Aorta (tissue), 5 donors: Measurements from ENCODE around the gene DCLRE1A. TPM values are rescaled to one million over a fixed set of nuclear protein-coding genes. Genes with fewer than 3 reads are reported as not detected.

Experiments used
- ATAC-seq: fragments of 200-7000 bp; cut with Tn5 transposase; one replicate; pipeline ENCODE4 v1.9.1; 2022; ENCODE audit warnings: moderate library complexity; ENCODE audit not compliant: low FRiP score
- DNase-seq, 2 donors: peaks; one replicate each; pipeline ENCODE4 v3.0.0-alpha.2; 2020
- H3K27ac ChIP-seq, 2 donors: one replicate each; pipeline ENCODE4 v1.5.1; 2013; ENCODE audit warnings: low read length in 2 of 2, mild to moderate bottlenecking in 2 of 2, moderate library complexity in 2 of 2, control low read depth in 1 of 2, inconsistent platforms in 1 of 2, low read depth in 1 of 2
- H3K27me3 ChIP-seq, 2 donors: one replicate each; pipeline ENCODE4 v1.6.1; 2013; ENCODE audit warnings: control low read depth in 1 of 2, low read length in 1 of 2, mild to moderate bottlenecking in 1 of 2, moderate library complexity in 1 of 2; ENCODE audit not compliant: insufficient read depth in 2 of 2, control insufficient read depth in 1 of 2
- H3K36me3 ChIP-seq, 2 donors: one replicate each; pipeline ENCODE4 v1.6.1; 2013; ENCODE audit warnings: control low read depth in 1 of 2, low read length in 1 of 2, mild to moderate bottlenecking in 1 of 2; ENCODE audit not compliant: insufficient read depth in 2 of 2, control insufficient read depth in 1 of 2
- H3K4me1 ChIP-seq, 2 donors: one replicate each; pipeline ENCODE4 v1.6.1; 2013; ENCODE audit warnings: low read length in 2 of 2, control low read depth in 1 of 2, mild to moderate bottlenecking in 1 of 2, moderate library complexity in 1 of 2; ENCODE audit not compliant: insufficient read depth in 2 of 2, control insufficient read depth in 1 of 2
- H3K4me3 ChIP-seq, 2 donors: one replicate each; pipeline ENCODE4 v1.5.1; 2013; ENCODE audit warnings: low read length in 2 of 2, control low read depth in 1 of 2, mild to moderate bottlenecking in 1 of 2
- H3K9me3 ChIP-seq: one replicate; pipeline ENCODE4 v1.6.1; 2013; ENCODE audit warnings: mild to moderate bottlenecking, low read length; ENCODE audit not compliant: control insufficient read depth
- WGBS, 2 donors: extraction: QIAGEN DNeasy Blood & Tissue Kit; methylation state at CpG; one replicate each; pipeline ENCODE4 v1.1.7; 2013; 5-methylcytosine and 5-hydroxymethylcytosine counted together
- intact Hi-C, 2 donors: fragments of 100-400 bp; cut with DNase I; formaldehyde crosslinking; loops; one replicate each; pipeline versions ENCODE4 v1.14.2 to v1.15.0; 2022
- long read RNA-seq, 2 donors: library from polyadenylated mRNA; unstranded; transcript quantifications; one replicate each; pipeline ENCODE4 v2.0.0, GENCODE V29; 2020 to 2021
- polyA plus RNA-seq, 2 donors: library from polyadenylated mRNA; stranded (reverse); fragments of 200-250 nt; gene quantifications; one replicate each; pipeline ENCODE4 v1.2.3, GENCODE V29; 2013
- total RNA-seq, 2 donors: library from RNA; stranded (reverse); fragmentation: NEBNext Ultra II Directional; extraction: Animal tissue kit (Norgen Biotek cat#: 25700); gene quantifications; one replicate each; pipeline ENCODE4 v1.2.1, GENCODE V29; 2021
- donor health status: healthy with polysubstance abuse.
- donor health status: Bipolar disorder and iron deficiency.
- donor health status: DM: no; HTN: no; CAD: no.
- donor health status: DM: no; HTN: no; CAD: no.
- donor health status: DM: yes; HTN: yes; CAD: no.

Gene DCLRE1A
- 1 to 10 TPM; 3.5 to 3.8 TPM for total RNA-seq
- polyA plus RNA-seq = 1 to 10 TPM; 1.9 to 2.0 TPM
- long read RNA-seq, donor 1, partial matches to known transcripts = 3 of 3 reads
- long read RNA-seq, donor 1, other reads (novel, unspliced or antisense) = 0 of 3 reads
- long read RNA-seq, donor 2, partial matches to known transcripts = 1 of 1 reads
- long read RNA-seq, donor 2, other reads (novel, unspliced or antisense) = 0 of 1 reads

GRCh38 chr10:113854013-113854760, at the start of gene DCLRE1A, which contains the start of gene NHLRC2:
TSS of gene DCLRE1A (minus strand) at chr10:113854082. CDS start at chr10:113853182, 900 bp downstream.
TSS of gene NHLRC2 (plus strand) at chr10:113854661. CDS start at chr10:113854873, 212 bp downstream.
- peaks cover 0 to 6% of the 10 kb centered on the region in 2 donors for H3K36me3 ChIP-seq
- H3K9me3 ChIP-seq = no peaks in the 10 kb centered on the region
- peak within 1 kb of the TSS; percentile 69 to 98 for H3K4me3 ChIP-seq
- DNase-seq = peak; percentile 85 to 92
- intact Hi-C loops = no loop called here
- peak; percentile 93 for ATAC-seq
- peaks cover 2 to 5% of the 10 kb centered on the region in 2 donors for H3K4me1 ChIP-seq
- WGBS, 2 donors = 0% methylated on average over 39 of the region's 39 CpGs
- peak within 1 kb of the TSS in 1 of 2 donors; percentile 54 for H3K27ac ChIP-seq
- no peaks in the 10 kb centered on the region for H3K27me3 ChIP-seq

GRCh38 chr10:113899952-113900598, 46.2 kb upstream of the DCLRE1A start:
- H3K27ac ChIP-seq = no peak overlapping the region
- H3K4me3 ChIP-seq = no peak overlapping the region
- no peaks in the 10 kb centered on the region for H3K27me3 ChIP-seq
- WGBS, 2 donors = 83 to 95% methylated on average over 2 of the region's 2 CpGs
- no peak for DNase-seq
- ATAC-seq = no peak
- intact Hi-C loops = no loop called here
- peaks cover 0 to 2% of the 10 kb centered on the region in 2 donors for H3K4me1 ChIP-seq
- H3K36me3 ChIP-seq = peaks cover 5 to 7% of the 10 kb centered on the region in 2 donors
- no peaks in the 10 kb centered on the region for H3K9me3 ChIP-seq

DNA sequence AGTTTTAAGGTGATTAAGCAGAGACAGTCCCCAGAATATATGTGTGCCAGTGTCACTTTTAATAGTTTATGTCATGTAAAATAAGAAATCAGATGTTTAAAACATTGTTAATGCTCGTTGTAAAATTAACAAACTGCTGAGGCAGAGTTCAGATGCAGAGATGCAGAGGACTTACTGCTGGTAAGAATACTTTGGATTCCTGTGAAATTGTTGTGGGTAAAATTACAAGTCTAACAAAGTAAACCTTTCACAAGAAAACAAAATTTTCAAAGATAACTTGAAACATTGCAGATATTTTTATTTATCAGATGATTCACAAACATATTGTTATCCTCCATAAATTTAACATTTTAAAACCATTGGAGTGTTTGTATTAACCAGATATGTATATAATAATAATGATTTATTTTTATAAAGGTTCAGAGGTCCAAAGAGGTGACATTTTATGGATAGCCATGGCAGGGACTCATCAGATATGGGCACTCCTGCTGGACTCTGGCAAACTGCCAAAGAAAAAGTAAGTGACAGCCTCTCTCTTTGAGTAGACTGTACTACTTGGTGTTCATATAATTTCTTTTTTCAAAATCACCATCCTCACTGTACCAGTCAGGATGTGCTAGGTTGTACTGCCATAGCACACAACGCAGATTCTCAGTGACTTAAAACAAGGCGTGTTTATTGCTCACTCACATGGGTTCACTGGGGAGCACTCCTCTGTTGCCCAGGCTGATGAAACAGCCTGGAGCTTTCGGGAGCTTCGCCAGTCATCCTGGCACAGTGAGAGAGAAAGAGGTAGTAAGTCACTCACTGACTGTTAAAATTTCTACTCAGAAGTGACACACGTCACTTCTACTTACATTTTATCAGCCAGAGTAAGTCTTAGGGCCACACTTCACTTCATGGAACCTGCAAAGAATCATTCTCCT, 44.1 kb upstream of the DCLRE1A start:
- Histone ChIP-seq H3K27ac (no peak overlapping the region), H3K4me3 (no peak overlapping the region), H3K4me1 (peaks cover 1 to 7% of the 10 kb centered on the region in 2 donors), H3K9me3 (no peaks in the 10 kb centered on the region), H3K36me3 (peaks cover 4 to 5% of the 10 kb centered on the region in 2 donors), H3K27me3 (no peaks in the 10 kb centered on the region)
- intact Hi-C loops = no loop called here
- ATAC-seq = no peak
- 86 to 87% methylated on average over 6 of the region's 6 CpGs for WGBS, 2 donors
- no peak for DNase-seq

GRCh38 chr10:113895018-113895417, 41.1 kb upstream of the DCLRE1A start:
- ATAC-seq (no peak), DNase-seq (no peak)
- intact Hi-C loops = no loop called here
- H3K27me3 ChIP-seq = no peaks in the 10 kb centered on the region
- H3K4me1 ChIP-seq = peaks cover 1 to 7% of the 10 kb centered on the region in 2 donors
- H3K27ac ChIP-seq = no peak overlapping the region
- no peak overlapping the region for H3K4me3 ChIP-seq
- H3K9me3 ChIP-seq = no peaks in the 10 kb centered on the region
- peaks cover 1 to 2% of the 10 kb centered on the region in 2 donors for H3K36me3 ChIP-seq

DNA sequence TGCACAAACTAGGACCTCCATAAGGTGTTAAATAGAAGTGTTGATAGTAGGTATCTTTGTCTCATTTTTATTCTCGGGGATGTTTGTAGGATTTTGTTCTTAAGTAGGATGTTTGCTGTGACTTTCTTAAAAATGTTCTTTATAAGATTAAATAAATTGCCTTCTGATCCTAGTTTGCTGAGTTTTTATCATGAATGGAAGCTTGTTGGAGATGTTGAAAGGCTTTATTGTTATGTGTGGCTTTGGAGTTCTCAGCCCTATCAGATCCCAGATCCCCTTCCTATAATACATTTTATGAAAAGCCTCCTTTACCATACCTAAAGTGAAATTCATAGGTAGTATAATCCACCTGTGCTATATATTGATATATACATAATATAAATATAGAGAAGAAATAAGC, 40.7 kb upstream of the DCLRE1A start:
- H3K9me3 ChIP-seq = no peaks in the 10 kb centered on the region
- H3K36me3 ChIP-seq = peaks cover 0 to 2% of the 10 kb centered on the region in 2 donors
- H3K27me3 ChIP-seq = no peaks in the 10 kb centered on the region
- ATAC-seq (no peak), DNase-seq (no peak)
- H3K4me1 ChIP-seq = peaks cover 1 to 5% of the 10 kb centered on the region in 2 donors
- intact Hi-C loops = no loop called here
- no peak overlapping the region for H3K27ac ChIP-seq
- WGBS, 2 donors = 93 to 98% methylated on average over 1 of the region's 1 CpG
- H3K4me3 ChIP-seq = no peak overlapping the region

GRCh38 chr10:113893570-113893969, 39.7 kb upstream of the DCLRE1A start:
- peaks cover 0 to 2% of the 10 kb centered on the region in 2 donors for H3K36me3 ChIP-seq
- no peak overlapping the region for H3K4me3 ChIP-seq
- no peaks in the 10 kb centered on the region for H3K9me3 ChIP-seq
- DNase-seq = no peak
- H3K27me3 ChIP-seq = no peaks in the 10 kb centered on the region
- no peak for ATAC-seq
- no peak overlapping the region for H3K27ac ChIP-seq
- 18 to 19% methylated on average over 2 of the region's 2 CpGs for WGBS, 2 donors
- H3K4me1 ChIP-seq = peaks cover 1 to 5% of the 10 kb centered on the region in 2 donors
- intact Hi-C loops = no loop called here

- intact Hi-C loops = no loop called here
- Histone ChIP-seq H3K27ac (no peak overlapping the region), H3K4me3 (no peak overlapping the region), H3K4me1 (peaks cover 1 to 5% of the 10 kb centered on the region in 2 donors), H3K9me3 (no peaks in the 10 kb centered on the region), H3K27me3 (no peaks in the 10 kb centered on the region), H3K36me3 (no peaks in the 10 kb centered on the region)
- WGBS, 2 donors = 16 to 30% methylated on average over 3 of the region's 3 CpGs
- no peak for DNase-seq
- ATAC-seq = no peak
These were observed 37.6 kb upstream of the DCLRE1A start for GRCh38 chr10:113891476-113891875.

DNA sequence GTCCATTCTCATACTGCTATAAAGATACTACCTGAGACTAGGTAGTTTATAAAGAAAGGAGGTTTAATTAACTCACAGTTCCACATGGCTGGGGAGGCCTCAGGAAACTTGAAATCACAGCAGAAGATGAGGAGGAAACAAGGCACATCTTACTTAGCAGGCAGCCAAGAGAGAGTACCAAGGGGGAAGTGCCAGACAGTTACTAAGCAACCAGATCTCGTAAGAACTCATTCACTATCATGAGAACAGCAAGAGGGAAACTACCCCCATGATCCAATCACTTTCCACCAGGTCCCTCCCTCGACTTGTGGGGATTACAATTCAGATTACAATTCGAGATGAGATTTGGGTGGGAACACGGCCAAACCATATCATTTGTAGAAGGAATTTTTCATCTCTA, 36.9 kb upstream of the DCLRE1A start:
- H3K4me3 ChIP-seq = no peak overlapping the region
- no peaks in the 10 kb centered on the region for H3K36me3 ChIP-seq
- WGBS, 2 donors = 79 to 85% methylated on average over 4 of the region's 4 CpGs
- intact Hi-C loops = no loop called here
- no peak for ATAC-seq
- no peaks in the 10 kb centered on the region for H3K9me3 ChIP-seq
- no peaks in the 10 kb centered on the region for H3K27me3 ChIP-seq
- no peak for DNase-seq
- H3K4me1 ChIP-seq = peaks cover 1 to 5% of the 10 kb centered on the region in 2 donors
- H3K27ac ChIP-seq = no peak overlapping the region
